H1 (cell line): ENCODE results near the gene NFATC1. TPM values are rescaled to one million over a fixed set of nuclear protein-coding genes. Genes with fewer than 3 reads are reported as not detected.

ENCODE experiments used
- CTCF ChIP-seq, 3 experiments: IDR thresholded peaks; 1 replicate in 2 of 3; 2 replicates in 1 of 3; pipeline versions ENCODE4 v1.5.1 to v1.6.1; 2011; ENCODE audit warnings: low read length in 3 of 3, mild to moderate bottlenecking in 3 of 3, inconsistent platforms in 2 of 3, low read depth in 1 of 3, moderate library complexity in 1 of 3; ENCODE audit not compliant: insufficient read depth in 1 of 3; ENCODE audit errors: control extremely low read depth in 1 of 3
- EGR1 ChIP-seq: IDR thresholded peaks from 2 replicates; pipeline ENCODE4 v1.6.1; 2011; ENCODE audit warnings: low read depth, low read length, borderline replicate concordance
- SUZ12 ChIP-seq: fragments of 200-600 bp; sonication (generic); IDR thresholded peaks from 2 replicates; pipeline ENCODE4 v1.6.1; 2012; ENCODE audit warnings: mild to moderate bottlenecking, inconsistent platforms, low read length, moderate library complexity, mixed read lengths
- polyA plus RNA-seq, 7 experiments: library from polyadenylated mRNA; depleted of rRNA in 3 of 7; stranded (reverse) in 5 of 7; unstranded in 2 of 7; fragments of >200 nt in 5 of 7; fragments of 200-250 nt in 2 of 7; gene quantifications; 1 replicate in 5 of 7; 2 replicates in 1 of 7; 4 replicates in 1 of 7; pipeline versions ENCODE4 v1.2.1 to v1.2.3, GENCODE V29; 2011 to 2013; ENCODE audit warnings: missing spikeins in 2 of 7, mixed read lengths in 2 of 7
- total RNA-seq: library from RNA; stranded (reverse); fragmentation: NEBNext Ultra II Directional; extraction: Animal tissue kit (Norgen Biotek cat#: 25700); gene quantifications from 2 replicates; pipeline ENCODE4 v1.2.1, GENCODE V29; 2021

The NFATC1 gene
- total and polyA plus RNA-seq, 2 of the 8 experiments (the other 6 are each of a cell fraction or from before 2014, with no cell fraction given): 2.0 to 6.6 TPM

- peak; percentile 44 to 61 (median 61) for TF ChIP-seq CTCF (IDR thresholded peaks at IDR 0.05; ENCODE audit: control extremely low read depth in 1 of 3, insufficient read depth in 1 of 3, low read depth in 1 of 3, low read length in 3 of 3)
- TF ChIP-seq EGR1: no peak
- no peak for TF ChIP-seq SUZ12
- TF ChIP-seq, all 59 proteins: peak for 2
Observed at GRCh38 chr18:79353267-79353666, 42.5 kb upstream of the NFATC1 start (continued).
